ENCODE data around the gene IQSEC1. TPM values are rescaled to one million over a fixed set of nuclear protein-coding genes. Genes with fewer than 3 reads are reported as not detected.

Gene IQSEC1
- total and polyA plus RNA-seq, 2 experiments from 2014 or later, result 21.2 to 24.7 TPM

GRCh38 chr3:12908859-12909258 lies 164.4 kb downstream of the IQSEC1 start:
- Histone ChIP-seq H2AFZ (no peak overlapping the region), H3K9me3 (ENCODE audit: low read depth) (no peaks in the 10 kb centered on the region), H3K4me1 (ENCODE audit: insufficient read depth) (no peaks in the 10 kb centered on the region), H3K36me3 (replicated peaks; ENCODE audit: insufficient read depth, low read depth) (no peaks in the 10 kb centered on the region), H3K79me2 (no peaks in the 10 kb centered on the region), H3K4me3 (no peak overlapping the region), H3K27ac (no peak overlapping the region), H3K9me2 (replicated peaks; ENCODE audit: insufficient read depth) (no peaks in the 10 kb centered on the region), H3K4me2 (no peak overlapping the region), H4K20me1 (ENCODE audit: insufficient read depth, poor library complexity, severe bottlenecking) (no peaks in the 10 kb centered on the region), H3K27me3 (no peaks in the 10 kb centered on the region)
- no peak for DNase-seq (ENCODE audit: low spot score)
- 89% methylated on average over 7 of the region's 7 CpGs for WGBS (ENCODE audit: low lambda C conversion rate, missing lambda C conversion rate)
- TF ChIP-seq EZH2phosphoT487 (IDR thresholded peaks at IDR 0.05; ENCODE audit: low read depth, severe bottlenecking, unreplicated experiment), result no peak

GRCh38 chr3:12908136-12908730 lies 165.0 kb downstream of the IQSEC1 start:
- DNase-seq (ENCODE audit: low spot score), result no peak
- Histone ChIP-seq H2AFZ (no peak overlapping the region), H3K79me2 (no peaks in the 10 kb centered on the region), H3K4me1 (ENCODE audit: insufficient read depth) (no peaks in the 10 kb centered on the region), H4K20me1 (ENCODE audit: insufficient read depth, poor library complexity, severe bottlenecking) (no peaks in the 10 kb centered on the region), H3K9me3 (ENCODE audit: low read depth) (no peaks in the 10 kb centered on the region), H3K36me3 (replicated peaks; ENCODE audit: insufficient read depth, low read depth) (no peaks in the 10 kb centered on the region), H3K4me2 (no peak overlapping the region), H3K27ac (no peak overlapping the region), H3K4me3 (no peak overlapping the region), H3K27me3 (no peaks in the 10 kb centered on the region), H3K9me2 (replicated peaks; ENCODE audit: insufficient read depth) (no peaks in the 10 kb centered on the region)
- TF ChIP-seq EZH2 (IDR thresholded peaks at IDR 0.05; ENCODE audit: borderline replicate concordance) (no peak), EZH2phosphoT487 (IDR thresholded peaks at IDR 0.05; ENCODE audit: low read depth, severe bottlenecking, unreplicated experiment) (no peak), CTCF (IDR thresholded peaks at IDR 0.05; ENCODE audit: poor library complexity) (no peak)
- WGBS (ENCODE audit: low lambda C conversion rate, missing lambda C conversion rate), result 97% methylated on average over 28 of the region's 28 CpGs

- no peak for DNase-seq (ENCODE audit: low spot score)
- Histone ChIP-seq H3K36me3 (replicated peaks; ENCODE audit: insufficient read depth, low read depth) (no peaks in the 10 kb centered on the region), H2AFZ (no peak overlapping the region), H4K20me1 (ENCODE audit: insufficient read depth, poor library complexity, severe bottlenecking) (no peaks in the 10 kb centered on the region), H3K4me2 (no peak overlapping the region), H3K27me3 (no peaks in the 10 kb centered on the region), H3K9me3 (ENCODE audit: low read depth) (no peaks in the 10 kb centered on the region), H3K27ac (no peak overlapping the region), H3K4me3 (no peak overlapping the region), H3K4me1 (ENCODE audit: insufficient read depth) (no peaks in the 10 kb centered on the region), H3K9me2 (replicated peaks; ENCODE audit: insufficient read depth) (no peaks in the 10 kb centered on the region), H3K79me2 (no peaks in the 10 kb centered on the region)
- TF ChIP-seq EZH2phosphoT487 (IDR thresholded peaks at IDR 0.05; ENCODE audit: low read depth, severe bottlenecking, unreplicated experiment), result no peak
- 89% methylated on average over 17 of the region's 18 CpGs for WGBS (ENCODE audit: low lambda C conversion rate, missing lambda C conversion rate)
These were observed 165.5 kb downstream of the IQSEC1 start for GRCh38 chr3:12907729-12908128.

- DNase-seq (ENCODE audit: low spot score), result no peak
- H3K9me3 ChIP-seq (ENCODE audit: low read depth), result no peaks in the 10 kb centered on the region
- no peaks in the 10 kb centered on the region for H3K4me1 ChIP-seq (ENCODE audit: insufficient read depth)
- H3K4me2 ChIP-seq, result no peak overlapping the region
- TF ChIP-seq EZH2phosphoT487 (IDR thresholded peaks at IDR 0.05; ENCODE audit: low read depth, severe bottlenecking, unreplicated experiment) (no peak), CTCF (IDR thresholded peaks at IDR 0.05; ENCODE audit: poor library complexity) (no peak), EZH2 (IDR thresholded peaks at IDR 0.05; ENCODE audit: borderline replicate concordance) (no peak)
- no peaks in the 10 kb centered on the region for H3K9me2 ChIP-seq (replicated peaks; ENCODE audit: insufficient read depth)
- 89% methylated on average over 15 of the region's 16 CpGs for WGBS (ENCODE audit: low lambda C conversion rate, missing lambda C conversion rate)
- H3K27ac ChIP-seq, result no peak overlapping the region
- H3K79me2 ChIP-seq, result no peaks in the 10 kb centered on the region
- H3K4me3 ChIP-seq, result no peak overlapping the region
- no peaks in the 10 kb centered on the region for H3K36me3 ChIP-seq (replicated peaks; ENCODE audit: insufficient read depth, low read depth)
- H2AFZ ChIP-seq, result no peak overlapping the region
- H4K20me1 ChIP-seq (ENCODE audit: insufficient read depth, poor library complexity, severe bottlenecking), result no peaks in the 10 kb centered on the region
- no peaks in the 10 kb centered on the region for H3K27me3 ChIP-seq
These were observed 165.9 kb downstream of the IQSEC1 start for GRCh38 chr3:12907296-12907695.

All from hepatocyte (in vitro differentiated cells).